Measurements from ENCODE around the gene LRRC71.

The LRRC71 gene

GRCh38 chr1:156905651-156906050, 14.8 kb upstream of the LRRC71 start:
- TF ChIP-seq POLR2A (IDR thresholded peaks at IDR 0.05; ENCODE audit: low read length) (no peak), GATA1 (IDR thresholded peaks at IDR 0.05; ENCODE audit: low read depth, low read length) (no peak)
- no peak for DNase-seq

GRCh38 chr1:156906206-156906906, 14.1 kb upstream of the LRRC71 start:
- DNase-seq, result no peak
- TF ChIP-seq GATA1 (IDR thresholded peaks at IDR 0.05; ENCODE audit: low read depth, low read length), result no peak
- TF ChIP-seq POLR2A (IDR thresholded peaks at IDR 0.05; ENCODE audit: low read length), result no peak

- no peak for DNase-seq
- TF ChIP-seq POLR2A (IDR thresholded peaks at IDR 0.05; ENCODE audit: low read length) (no peak), GATA1 (IDR thresholded peaks at IDR 0.05; ENCODE audit: low read depth, low read length) (no peak)
These were observed 11.9 kb upstream of the LRRC71 start for GRCh38 chr1:156908541-156908940.

GRCh38 chr1:156908955-156909354, 11.5 kb upstream of the LRRC71 start:
- TF ChIP-seq GATA1 (IDR thresholded peaks at IDR 0.05; ENCODE audit: low read depth, low read length) (no peak), POLR2A (IDR thresholded peaks at IDR 0.05; ENCODE audit: low read length) (no peak)
- no peak for DNase-seq

- TF ChIP-seq GATA1 (IDR thresholded peaks at IDR 0.05; ENCODE audit: low read depth, low read length) (no peak), POLR2A (IDR thresholded peaks at IDR 0.05; ENCODE audit: low read length) (no peak)
- DNase-seq, result no peak
These were observed 10.8 kb upstream of the LRRC71 start for GRCh38 chr1:156909671-156910070.

- TF ChIP-seq GATA1 (IDR thresholded peaks at IDR 0.05; ENCODE audit: low read depth, low read length) (no peak), POLR2A (IDR thresholded peaks at IDR 0.05; ENCODE audit: low read length) (no peak)
- DNase-seq, result peak; percentile 56 to 77
These were observed 10.1 kb upstream of the LRRC71 start for GRCh38 chr1:156910309-156910782.

GRCh38 chr1:156911577-156912298, 8.7 kb upstream of the LRRC71 start:
- no peak for TF ChIP-seq GATA1 (IDR thresholded peaks at IDR 0.05; ENCODE audit: low read depth, low read length)
- TF ChIP-seq POLR2A (IDR thresholded peaks at IDR 0.05; ENCODE audit: low read length), result no peak
- DNase-seq, result no peak

GRCh38 chr1:156912310-156912709, 8.1 kb upstream of the LRRC71 start:
- TF ChIP-seq GATA1 (IDR thresholded peaks at IDR 0.05; ENCODE audit: low read depth, low read length) (no peak), POLR2A (IDR thresholded peaks at IDR 0.05; ENCODE audit: low read length) (no peak)
- no peak for DNase-seq

- peak; percentile 35 to 51 for DNase-seq
- TF ChIP-seq POLR2A (IDR thresholded peaks at IDR 0.05; ENCODE audit: low read length) (no peak), GATA1 (IDR thresholded peaks at IDR 0.05; ENCODE audit: low read depth, low read length) (no peak)
These were observed 7.3 kb upstream of the LRRC71 start for GRCh38 chr1:156912861-156913808.

GRCh38 chr1:156913809-156914387, 6.5 kb upstream of the LRRC71 start:
- no peak for DNase-seq
- TF ChIP-seq POLR2A (IDR thresholded peaks at IDR 0.05; ENCODE audit: low read length), result no peak
- no peak for TF ChIP-seq GATA1 (IDR thresholded peaks at IDR 0.05; ENCODE audit: low read depth, low read length)

GRCh38 chr1:156914440-156914856, 6.0 kb upstream of the LRRC71 start:
- peak; percentile 26 to 34 for DNase-seq
- no peak for TF ChIP-seq GATA1 (IDR thresholded peaks at IDR 0.05; ENCODE audit: low read depth, low read length)
- no peak for TF ChIP-seq POLR2A (IDR thresholded peaks at IDR 0.05; ENCODE audit: low read length)

GRCh38 chr1:156921053-156921529, 659 bp downstream of the LRRC71 start:
- TF ChIP-seq GATA1 (IDR thresholded peaks at IDR 0.05; ENCODE audit: low read depth, low read length) (no peak), POLR2A (IDR thresholded peaks at IDR 0.05; ENCODE audit: low read length) (no peak)

GRCh38 chr1:156922986-156923669, 2.7 kb downstream of the LRRC71 start:
- TF ChIP-seq POLR2A (IDR thresholded peaks at IDR 0.05; ENCODE audit: low read length) (no peak), GATA1 (IDR thresholded peaks at IDR 0.05; ENCODE audit: low read depth, low read length) (no peak)
- no peak for DNase-seq

More at GRCh38 chr1:156921053-156921529, 659 bp downstream of the LRRC71 start:
- no peak for DNase-seq

Measured in erythroblast (primary cell).